OCI-LY3 (cell line): ENCODE data around the gene FGF2.

Source experiments
- H2AFZ ChIP-seq: fragments of 200-600, 300-600 bp; shearing (Covaris generic); 2 replicates; pipeline ENCODE4 v1.6.0; 2014; ENCODE audit warnings: antibody characterized with exemption, low read depth, low read length
- H3K27ac ChIP-seq: fragments of 200-600, 300-600 bp; sonication (generic); 2 replicates; pipeline ENCODE4 v1.5.1; 2014; ENCODE audit warnings: mild to moderate bottlenecking, low read length, moderate library complexity, mixed read lengths
- H3K27me3 ChIP-seq: fragments of 200-600, 300-600 bp; sonication (generic); 2 replicates; pipeline ENCODE4 v1.6.1; 2014; ENCODE audit warnings: low read depth, low read length, mixed read lengths
- H3K36me3 ChIP-seq: fragments of 200-600, 300-600 bp; sonication (generic); replicated peaks from 2 replicates; pipeline ENCODE3; 2014; ENCODE audit warnings: low read depth, low read length, mixed read lengths
- H3K4me1 ChIP-seq: fragments of 300-600, 200-600 bp; sonication (generic); 2 replicates; pipeline ENCODE4 v1.6.1; 2014; ENCODE audit warnings: low read length, mixed read lengths
- H3K4me2 ChIP-seq: fragments of 200-600, 300-600 bp; sonication (generic); 2 replicates; pipeline ENCODE4 v1.6.1; 2014; ENCODE audit warnings: low read length, mixed read lengths
- H3K4me3 ChIP-seq: fragments of 300-600, 200-600 bp; sonication (generic); 2 replicates; pipeline ENCODE4 v1.5.1; 2014; ENCODE audit warnings: antibody characterized with exemption, mild to moderate bottlenecking, low read length, moderate library complexity
- H3K79me2 ChIP-seq: fragments of 300-600, 200-600 bp; shearing (Covaris generic); 2 replicates; pipeline ENCODE4 v1.6.1; 2014; ENCODE audit warnings: mild to moderate bottlenecking, low read length, mixed read lengths
- H3K9ac ChIP-seq: fragments of 300-600, 200-600 bp; shearing (Covaris generic); 2 replicates; pipeline ENCODE4 v1.6.0; 2014; ENCODE audit warnings: mild to moderate bottlenecking, low read length, moderate library complexity
- H3K9me3 ChIP-seq: fragments of 200-600, 300-600 bp; shearing (Covaris generic); 2 replicates; pipeline ENCODE4 v1.6.1; 2014; ENCODE audit warnings: low read length, mixed read lengths; ENCODE audit not compliant: insufficient read depth
- H4K20me1 ChIP-seq: fragments of 200-600, 300-600 bp; sonication (generic); 2 replicates; pipeline ENCODE4 v1.6.1; 2016; ENCODE audit warnings: low read length, mixed read lengths; ENCODE audit not compliant: insufficient read depth
- EZH2phosphoT487 ChIP-seq: fragments of 200-600 bp; shearing (Covaris generic); IDR thresholded peaks from 2 replicates; pipeline ENCODE4 v1.6.1; 2018; ENCODE audit warnings: antibody characterized with exemption, mixed run types, low read depth
- TF ChIP-seq, protein P1 (sequence below): fragments of 200-600, 300-600 bp; sonication (generic); IDR thresholded peaks from 2 replicates; pipeline ENCODE4 v1.5.1; 2014; ENCODE audit warnings: antibody characterized with exemption, low read length, low read depth

FGF2 gene

DNA sequence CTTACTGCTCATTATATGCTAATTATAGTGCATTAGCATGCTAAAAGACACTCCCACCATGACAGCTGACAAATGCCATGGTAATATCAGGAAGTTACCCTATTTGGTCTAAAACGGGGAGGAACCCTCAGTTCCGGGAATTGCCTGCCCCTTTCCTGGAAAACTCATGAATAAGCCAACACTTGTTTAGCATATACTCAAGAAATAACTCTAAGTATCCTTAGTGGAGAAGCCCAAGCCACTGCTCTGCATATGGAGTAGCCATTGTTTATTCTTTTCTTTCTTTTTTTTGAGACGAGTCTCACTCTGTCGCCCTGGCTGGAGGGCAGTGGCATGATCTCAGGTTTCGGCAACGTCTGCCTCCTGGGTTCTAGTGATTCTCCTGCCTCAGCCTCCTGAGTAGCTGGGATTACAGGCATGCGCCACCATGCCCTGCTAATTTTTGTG, 80.3 kb downstream of the FGF2 start:
- no peaks in the 10 kb centered on the region for H3K27me3 ChIP-seq
- no peaks in the 10 kb centered on the region for H4K20me1 ChIP-seq
- no peak overlapping the region for H3K4me3 ChIP-seq
- no peaks in the 10 kb centered on the region for H3K36me3 ChIP-seq
- H3K9me3 ChIP-seq: no peaks in the 10 kb centered on the region
- H3K9ac ChIP-seq: no peak overlapping the region
- H3K79me2 ChIP-seq: no peaks in the 10 kb centered on the region
- peaks cover 5% of the 10 kb centered on the region for H3K4me1 ChIP-seq
- no peak for TF ChIP-seq EZH2phosphoT487
- TF ChIP-seq, protein P1, sequence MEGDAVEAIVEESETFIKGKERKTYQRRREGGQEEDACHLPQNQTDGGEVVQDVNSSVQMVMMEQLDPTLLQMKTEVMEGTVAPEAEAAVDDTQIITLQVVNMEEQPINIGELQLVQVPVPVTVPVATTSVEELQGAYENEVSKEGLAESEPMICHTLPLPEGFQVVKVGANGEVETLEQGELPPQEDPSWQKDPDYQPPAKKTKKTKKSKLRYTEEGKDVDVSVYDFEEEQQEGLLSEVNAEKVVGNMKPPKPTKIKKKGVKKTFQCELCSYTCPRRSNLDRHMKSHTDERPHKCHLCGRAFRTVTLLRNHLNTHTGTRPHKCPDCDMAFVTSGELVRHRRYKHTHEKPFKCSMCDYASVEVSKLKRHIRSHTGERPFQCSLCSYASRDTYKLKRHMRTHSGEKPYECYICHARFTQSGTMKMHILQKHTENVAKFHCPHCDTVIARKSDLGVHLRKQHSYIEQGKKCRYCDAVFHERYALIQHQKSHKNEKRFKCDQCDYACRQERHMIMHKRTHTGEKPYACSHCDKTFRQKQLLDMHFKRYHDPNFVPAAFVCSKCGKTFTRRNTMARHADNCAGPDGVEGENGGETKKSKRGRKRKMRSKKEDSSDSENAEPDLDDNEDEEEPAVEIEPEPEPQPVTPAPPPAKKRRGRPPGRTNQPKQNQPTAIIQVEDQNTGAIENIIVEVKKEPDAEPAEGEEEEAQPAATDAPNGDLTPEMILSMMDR: no peak
- no peak overlapping the region for H2AFZ ChIP-seq
- no peak overlapping the region for H3K27ac ChIP-seq
- no peak overlapping the region for H3K4me2 ChIP-seq

DNA sequence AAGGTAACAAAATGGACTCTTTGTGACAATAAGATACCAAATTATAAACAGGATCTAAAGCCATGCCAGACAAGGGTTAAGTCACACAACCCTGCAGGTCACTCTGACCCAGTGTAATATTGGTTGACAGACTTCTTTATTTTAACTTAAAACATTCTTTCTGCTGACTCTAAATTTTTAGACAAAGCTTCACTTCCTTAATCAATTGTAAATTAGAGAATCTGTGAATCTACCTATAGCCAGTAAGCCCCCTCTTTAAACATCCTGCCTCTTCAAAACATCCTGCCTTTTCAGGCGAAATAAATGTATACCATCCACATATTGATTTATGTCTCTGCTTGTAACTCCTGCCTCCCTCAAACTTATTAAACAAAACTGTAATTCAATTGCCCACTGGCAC, 81.6 kb downstream of the FGF2 start:
- no peaks in the 10 kb centered on the region for H3K9me3 ChIP-seq
- no peaks in the 10 kb centered on the region for H3K36me3 ChIP-seq
- H3K27ac ChIP-seq: no peak overlapping the region
- no peak overlapping the region for H3K4me3 ChIP-seq
- H4K20me1 ChIP-seq: no peaks in the 10 kb centered on the region
- H3K9ac ChIP-seq: no peak overlapping the region
- no peak overlapping the region for H2AFZ ChIP-seq
- H3K4me2 ChIP-seq: no peak overlapping the region
- TF ChIP-seq, protein P1: no peak
- TF ChIP-seq EZH2phosphoT487: no peak
- H3K27me3 ChIP-seq: no peaks in the 10 kb centered on the region
- H3K4me1 ChIP-seq: peaks cover 5% of the 10 kb centered on the region
- H3K79me2 ChIP-seq: no peaks in the 10 kb centered on the region

GRCh38 chr4:122909683-122910082, 83.1 kb downstream of the FGF2 start:
- TF ChIP-seq EZH2phosphoT487: no peak
- TF ChIP-seq, protein P1: no peak
- Histone ChIP-seq H3K4me1 (peaks cover 5% of the 10 kb centered on the region), H3K36me3 (no peaks in the 10 kb centered on the region), H4K20me1 (no peaks in the 10 kb centered on the region), H3K4me2 (no peak overlapping the region), H3K27ac (no peak overlapping the region), H3K79me2 (no peaks in the 10 kb centered on the region), H3K4me3 (no peak overlapping the region), H2AFZ (no peak overlapping the region), H3K27me3 (no peaks in the 10 kb centered on the region), H3K9me3 (no peaks in the 10 kb centered on the region), H3K9ac (no peak overlapping the region)

GRCh38 chr4:122911588-122911987, 85.0 kb downstream of the FGF2 start:
- Histone ChIP-seq H2AFZ (no peak overlapping the region), H3K36me3 (no peaks in the 10 kb centered on the region), H4K20me1 (no peaks in the 10 kb centered on the region), H3K4me1 (peaks cover 5% of the 10 kb centered on the region), H3K4me2 (no peak overlapping the region), H3K27me3 (no peaks in the 10 kb centered on the region), H3K9ac (no peak overlapping the region), H3K9me3 (no peaks in the 10 kb centered on the region), H3K27ac (no peak overlapping the region), H3K79me2 (no peaks in the 10 kb centered on the region), H3K4me3 (no peak overlapping the region)
- TF ChIP-seq EZH2phosphoT487: no peak
- TF ChIP-seq, protein P1: no peak
